HG02642 (cell line): ENCODE results near the gene TDRD9.

Experiments used
- ATAC-seq: cut with Tn5 transposase; IDR thresholded peaks from one replicate; pipeline ENCODE4 v1.9.1; 2021; ENCODE audit warnings: mild to moderate bottlenecking; ENCODE audit not compliant: unreplicated experiment, poor library complexity

Gene TDRD9

DNA sequence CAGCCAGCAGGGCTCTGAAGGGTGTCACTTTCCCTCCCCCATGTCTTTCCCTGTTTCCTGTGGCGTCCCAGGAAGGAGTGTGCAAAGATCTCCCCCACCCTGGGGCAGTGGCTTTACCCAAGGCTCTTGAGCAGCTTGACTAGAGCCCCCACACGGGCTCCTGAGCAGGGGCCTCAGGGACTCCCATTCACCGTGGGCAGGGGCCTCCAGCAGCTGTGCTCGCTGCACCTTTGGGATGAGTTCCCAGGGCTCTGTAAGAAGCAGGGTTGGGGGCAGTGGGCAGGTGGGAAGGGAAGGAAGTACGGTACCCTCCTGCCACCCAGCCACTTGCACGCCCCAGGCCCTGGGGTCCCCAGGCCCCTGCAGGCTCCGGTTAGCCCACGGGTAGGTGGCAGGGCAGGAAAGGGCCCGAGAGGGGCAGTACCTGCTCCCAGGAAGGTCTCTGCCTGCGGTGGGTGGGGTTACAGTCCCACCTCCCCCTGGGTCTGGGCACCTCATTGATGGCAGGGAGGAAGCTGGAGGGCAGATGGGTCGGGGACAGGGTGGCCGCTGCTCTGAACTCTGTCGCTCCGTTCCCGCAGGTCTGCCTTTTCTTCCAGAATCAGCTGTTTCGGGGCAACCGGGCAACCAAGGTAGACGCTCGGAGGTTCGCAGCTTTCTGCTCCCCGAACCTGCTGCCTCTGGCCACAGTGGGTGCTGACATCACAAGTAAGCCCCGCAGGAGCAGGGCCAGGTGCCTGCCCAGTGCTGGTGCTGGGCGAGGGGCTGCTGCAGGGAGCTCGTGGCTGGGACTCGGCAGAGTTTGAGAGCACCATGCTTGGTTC lies 170.2 kb downstream of the TDRD9 start:
- ATAC-seq: no peak

DNA sequence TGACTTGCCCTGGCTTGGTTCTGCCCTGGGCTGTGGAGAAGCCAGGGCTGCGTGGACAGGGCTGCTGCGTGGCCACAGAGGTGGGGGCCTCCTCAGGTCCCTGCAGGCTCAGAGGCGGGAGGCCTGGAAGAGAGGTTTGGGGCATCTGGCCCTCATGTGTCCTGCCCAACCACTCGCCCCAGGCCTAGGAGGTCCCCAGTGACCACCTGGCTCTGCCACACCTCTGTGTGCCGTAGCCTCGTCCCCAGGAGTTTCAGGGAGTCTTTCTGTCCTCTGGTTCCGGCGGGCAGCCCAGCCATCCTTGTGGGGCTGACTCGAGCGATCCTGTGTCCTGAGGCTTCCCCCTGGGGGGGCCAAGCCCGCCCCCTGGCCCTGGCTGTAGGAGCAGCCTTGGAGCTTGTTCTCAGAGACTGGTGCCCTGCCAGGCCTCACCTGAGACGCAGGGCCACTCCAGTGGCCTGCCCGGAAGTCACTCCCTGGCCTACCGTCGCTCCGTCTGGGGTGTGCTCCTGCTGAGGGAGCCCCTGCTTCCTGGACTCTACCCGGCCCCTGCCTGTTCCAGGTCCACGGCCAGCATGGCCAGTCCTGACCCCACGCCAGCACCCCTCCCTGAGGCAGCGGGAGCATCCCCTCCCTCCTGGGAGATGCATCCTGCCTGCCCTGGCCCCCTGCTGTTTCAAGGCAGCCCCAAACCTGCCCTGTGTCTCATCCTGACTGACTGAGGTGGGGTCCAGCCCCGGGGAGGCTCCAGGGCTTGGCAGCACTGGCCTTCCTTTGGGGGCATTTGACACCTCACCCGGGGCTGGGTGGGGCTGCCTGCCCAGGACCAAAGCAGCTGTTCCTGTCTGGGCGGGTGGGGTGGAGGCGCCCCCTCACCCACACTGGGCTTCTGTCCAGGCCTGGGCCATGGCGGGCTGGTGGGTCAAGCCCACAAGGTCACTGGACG lies 171.1 kb downstream of the TDRD9 start:
- no peak for ATAC-seq

DNA sequence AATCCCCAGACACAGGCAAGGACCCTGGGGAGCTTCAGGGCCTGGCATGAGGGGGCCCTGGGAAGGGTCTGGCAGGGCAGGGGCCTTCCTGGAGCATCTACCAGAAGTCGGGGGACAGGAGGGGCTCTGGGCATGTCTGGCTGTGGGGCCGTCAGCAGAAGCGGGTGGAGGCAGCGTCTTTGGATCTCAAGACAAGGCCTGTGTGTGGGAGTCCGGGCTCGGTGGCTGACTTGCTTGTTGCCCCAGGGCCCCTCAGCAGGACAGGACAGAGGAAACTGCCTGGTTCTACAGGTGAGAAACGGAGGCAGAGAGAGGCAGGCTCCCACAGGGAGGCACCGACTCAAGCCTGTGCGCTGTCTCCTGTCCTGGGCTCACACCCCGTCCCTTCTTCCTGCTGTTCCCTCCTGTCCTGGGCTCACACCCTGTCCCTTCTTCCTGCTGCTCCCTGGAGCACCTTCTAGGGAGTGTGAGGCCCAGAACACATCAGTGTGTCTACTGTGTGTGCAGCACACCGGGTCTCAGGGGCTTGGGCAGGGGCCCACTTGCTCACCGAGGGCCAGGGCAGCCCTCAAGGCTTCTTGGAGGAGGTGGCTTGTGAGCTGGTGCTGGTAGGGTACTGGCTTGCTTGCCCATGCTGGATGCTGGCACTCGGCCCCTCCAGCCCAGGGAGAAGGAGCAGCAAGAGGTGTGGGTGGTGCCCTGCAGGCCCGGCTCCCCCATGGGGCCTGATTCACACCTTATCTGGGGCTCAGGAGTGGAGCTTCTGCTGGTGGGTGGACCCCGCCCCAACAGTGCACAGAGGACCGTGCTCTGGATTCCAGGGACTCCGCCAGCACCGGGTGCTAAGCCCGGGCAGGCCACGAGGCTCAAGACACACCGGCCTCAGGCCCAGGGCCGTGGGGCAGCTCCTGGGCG lies 172.2 kb downstream of the TDRD9 start:
- no peak for ATAC-seq

DNA sequence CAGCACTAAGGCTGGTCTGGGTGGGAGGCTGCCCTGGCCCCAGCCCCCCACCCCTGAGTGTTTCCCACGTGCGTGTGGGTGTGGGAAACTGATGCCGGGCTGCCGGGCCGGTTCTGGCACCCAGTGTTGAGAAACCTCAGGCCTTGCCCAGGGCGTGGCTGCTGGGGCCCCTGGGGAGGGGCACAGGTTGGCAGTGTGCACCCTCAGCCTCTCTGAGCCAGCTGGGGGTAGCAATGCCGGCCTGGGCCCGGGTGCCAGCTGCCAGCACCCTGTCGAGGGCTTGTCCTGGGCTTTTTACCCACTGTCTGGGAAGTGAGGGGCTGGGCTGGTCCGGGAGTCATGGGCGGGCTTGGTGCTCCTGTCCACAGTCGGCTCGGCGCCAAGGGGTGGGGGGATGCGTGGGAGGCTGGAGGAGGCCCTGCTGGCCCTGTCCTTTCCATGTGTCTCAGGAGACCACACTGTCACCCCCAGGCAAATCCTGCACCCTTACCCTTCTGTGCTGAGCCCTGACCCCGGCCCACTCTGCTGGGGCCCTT lies 172.9 kb downstream of the TDRD9 start:
- no peak for ATAC-seq

DNA sequence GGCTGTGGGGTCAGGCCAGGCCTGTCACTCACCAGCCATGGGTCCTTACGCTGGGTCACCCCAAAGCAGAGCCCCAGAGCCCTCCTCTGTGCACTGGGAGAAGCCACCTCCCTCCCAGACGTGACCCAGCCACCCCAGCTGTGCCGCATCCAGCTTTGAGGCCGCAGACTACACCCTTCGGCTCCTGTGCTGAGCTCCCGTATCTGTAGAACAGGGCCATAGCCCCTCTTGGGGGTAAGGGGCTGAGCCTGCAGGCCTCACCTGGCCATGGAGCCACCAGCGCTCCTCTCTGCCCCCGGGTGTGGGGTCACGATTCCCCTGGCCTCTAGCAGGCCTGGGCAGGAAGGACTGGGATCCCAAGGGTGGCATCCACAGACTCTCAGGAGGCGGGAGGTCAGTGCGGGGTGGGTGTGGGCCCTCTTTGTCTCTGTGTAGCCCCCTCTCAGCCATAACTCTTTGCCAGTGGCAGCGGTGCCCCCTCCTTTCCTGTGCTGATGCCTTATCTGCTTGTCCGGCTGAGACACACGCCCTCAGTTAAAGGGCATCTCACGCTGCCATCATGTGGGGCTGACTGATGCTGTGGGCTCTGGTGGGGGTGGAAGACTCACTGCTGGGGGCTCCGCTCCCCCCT lies 173.5 kb downstream of the TDRD9 start:
- ATAC-seq: no peak
